GM06990 (cell line): ENCODE measurements around the gene NR0B1.

ENCODE experiments used
- DNase-seq: peaks from one replicate; pipeline ENCODE4 v3.0.0-alpha.2; 2011; ENCODE audit not compliant: insufficient read length; ENCODE audit errors: extremely low read depth
- H3K27me3 ChIP-seq: replicated peaks from 2 replicates; pipeline ENCODE4 v1.6.0; 2011; ENCODE audit warnings: low read length; ENCODE audit not compliant: control insufficient read depth, insufficient read depth
- H3K36me3 ChIP-seq: 2 replicates; pipeline ENCODE4 v1.5.1; 2011; ENCODE audit warnings: low read length; ENCODE audit not compliant: control insufficient read depth, insufficient read depth
- H3K4me3 ChIP-seq: replicated peaks from 2 replicates; pipeline ENCODE4 v1.5.1; 2011; ENCODE audit warnings: low read depth, mild to moderate bottlenecking, control low read depth, low read length
- TF ChIP-seq, protein P1 (sequence below): IDR thresholded peaks from 2 replicates; pipeline ENCODE4 v1.5.1; 2011; ENCODE audit warnings: low read length, control low read depth, mild to moderate bottlenecking, inconsistent platforms; ENCODE audit not compliant: insufficient read depth, poor library complexity, severe bottlenecking

Gene NR0B1

DNA sequence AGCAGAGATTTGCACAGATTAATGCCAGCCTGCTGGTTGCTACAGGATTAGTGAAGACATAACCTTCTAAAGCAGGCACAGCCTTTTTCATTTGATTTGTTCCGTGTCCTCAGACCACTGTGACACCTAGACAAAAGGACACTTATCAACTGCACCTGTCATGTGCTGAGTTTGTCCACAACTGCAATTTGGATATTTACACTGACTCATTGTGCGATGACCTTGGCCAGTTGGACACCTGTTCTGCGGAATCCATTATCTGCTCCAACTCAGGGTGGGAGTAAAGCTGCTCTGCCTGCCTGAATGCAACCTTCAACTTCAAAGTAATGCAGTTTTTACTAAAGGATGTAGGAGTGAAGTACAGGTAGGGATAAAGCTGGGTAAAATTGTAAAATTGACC lies 4.1 kb upstream of the NR0B1 start:
- no peak overlapping the region for H3K4me3 ChIP-seq
- DNase-seq, result no peak
- TF ChIP-seq, protein P1, sequence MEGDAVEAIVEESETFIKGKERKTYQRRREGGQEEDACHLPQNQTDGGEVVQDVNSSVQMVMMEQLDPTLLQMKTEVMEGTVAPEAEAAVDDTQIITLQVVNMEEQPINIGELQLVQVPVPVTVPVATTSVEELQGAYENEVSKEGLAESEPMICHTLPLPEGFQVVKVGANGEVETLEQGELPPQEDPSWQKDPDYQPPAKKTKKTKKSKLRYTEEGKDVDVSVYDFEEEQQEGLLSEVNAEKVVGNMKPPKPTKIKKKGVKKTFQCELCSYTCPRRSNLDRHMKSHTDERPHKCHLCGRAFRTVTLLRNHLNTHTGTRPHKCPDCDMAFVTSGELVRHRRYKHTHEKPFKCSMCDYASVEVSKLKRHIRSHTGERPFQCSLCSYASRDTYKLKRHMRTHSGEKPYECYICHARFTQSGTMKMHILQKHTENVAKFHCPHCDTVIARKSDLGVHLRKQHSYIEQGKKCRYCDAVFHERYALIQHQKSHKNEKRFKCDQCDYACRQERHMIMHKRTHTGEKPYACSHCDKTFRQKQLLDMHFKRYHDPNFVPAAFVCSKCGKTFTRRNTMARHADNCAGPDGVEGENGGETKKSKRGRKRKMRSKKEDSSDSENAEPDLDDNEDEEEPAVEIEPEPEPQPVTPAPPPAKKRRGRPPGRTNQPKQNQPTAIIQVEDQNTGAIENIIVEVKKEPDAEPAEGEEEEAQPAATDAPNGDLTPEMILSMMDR, result no peak

DNA sequence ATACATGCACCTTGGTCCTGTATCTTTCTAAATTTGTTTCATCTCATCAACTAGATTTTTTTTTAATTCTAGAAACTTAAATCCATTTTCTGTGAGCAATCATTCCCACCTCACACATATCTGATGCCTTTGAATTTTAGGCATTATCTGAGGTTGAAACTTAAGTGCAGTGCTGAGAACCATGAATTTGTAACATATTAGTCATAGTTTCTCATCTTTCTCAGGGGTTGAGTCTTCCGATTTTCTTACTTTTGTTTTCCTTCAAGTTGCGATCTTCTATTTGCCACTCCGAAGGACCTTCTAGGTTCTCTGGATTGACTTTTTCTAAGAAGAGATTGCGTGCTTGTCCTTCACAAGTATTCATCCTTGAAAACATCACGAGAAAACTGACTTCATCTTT lies 3.7 kb upstream of the NR0B1 start:
- TF ChIP-seq, protein P1, result no peak
- Histone ChIP-seq H3K27me3 (no peaks in the 10 kb centered on the region; the same call in 1 of the 2 replicates), H3K36me3 (no peaks in the 10 kb centered on the region), H3K4me3 (no peak overlapping the region)
- no peak for DNase-seq

More for the DNA sequence above, 4.1 kb upstream of the NR0B1 start:
- H3K27me3 ChIP-seq, result no peaks in the 10 kb centered on the region; the same call in 1 of the 2 replicates
- no peaks in the 10 kb centered on the region for H3K36me3 ChIP-seq

DNA sequence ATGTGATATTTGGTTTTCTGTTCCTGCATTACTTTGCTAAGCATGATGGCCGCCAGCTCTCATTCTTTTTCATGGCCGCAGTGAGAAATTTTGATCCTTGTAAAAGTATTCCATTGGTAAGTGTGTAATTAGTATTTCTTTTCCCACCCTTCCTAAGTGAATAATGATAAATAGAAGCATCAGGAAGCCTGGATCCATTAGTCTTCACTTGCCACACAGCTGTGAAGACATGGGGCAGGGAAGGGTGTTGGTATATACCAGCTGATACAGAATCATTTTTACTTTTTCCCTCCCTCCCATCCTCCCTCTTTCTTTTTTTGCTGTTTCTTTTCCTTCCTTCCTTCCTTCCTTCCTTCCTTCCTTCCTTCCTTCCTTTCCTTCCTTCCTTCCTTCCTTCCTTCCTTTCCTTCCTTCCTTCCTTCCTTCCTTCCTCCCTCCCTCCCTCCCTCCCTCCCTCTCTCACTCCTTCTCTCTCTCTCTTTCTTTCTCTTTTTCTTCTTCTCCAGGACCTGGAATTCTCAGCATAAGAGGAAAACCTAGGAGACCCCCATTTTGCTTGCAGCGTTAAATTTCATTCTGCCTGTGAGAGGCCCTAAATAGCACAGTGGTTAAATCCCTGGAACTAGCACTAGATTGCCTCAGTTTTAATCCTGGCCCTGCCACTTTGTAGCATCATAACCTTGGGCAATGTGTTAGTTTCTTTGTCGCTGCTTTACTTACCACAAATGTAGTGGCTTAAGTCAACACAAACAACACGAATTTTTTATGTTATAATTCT lies 1.4 kb upstream of the NR0B1 start:
- TF ChIP-seq, protein P1, result no peak
- Histone ChIP-seq H3K36me3 (no peaks in the 10 kb centered on the region), H3K27me3 (no peaks in the 10 kb centered on the region; the same call in 1 of the 2 replicates)

DNA sequence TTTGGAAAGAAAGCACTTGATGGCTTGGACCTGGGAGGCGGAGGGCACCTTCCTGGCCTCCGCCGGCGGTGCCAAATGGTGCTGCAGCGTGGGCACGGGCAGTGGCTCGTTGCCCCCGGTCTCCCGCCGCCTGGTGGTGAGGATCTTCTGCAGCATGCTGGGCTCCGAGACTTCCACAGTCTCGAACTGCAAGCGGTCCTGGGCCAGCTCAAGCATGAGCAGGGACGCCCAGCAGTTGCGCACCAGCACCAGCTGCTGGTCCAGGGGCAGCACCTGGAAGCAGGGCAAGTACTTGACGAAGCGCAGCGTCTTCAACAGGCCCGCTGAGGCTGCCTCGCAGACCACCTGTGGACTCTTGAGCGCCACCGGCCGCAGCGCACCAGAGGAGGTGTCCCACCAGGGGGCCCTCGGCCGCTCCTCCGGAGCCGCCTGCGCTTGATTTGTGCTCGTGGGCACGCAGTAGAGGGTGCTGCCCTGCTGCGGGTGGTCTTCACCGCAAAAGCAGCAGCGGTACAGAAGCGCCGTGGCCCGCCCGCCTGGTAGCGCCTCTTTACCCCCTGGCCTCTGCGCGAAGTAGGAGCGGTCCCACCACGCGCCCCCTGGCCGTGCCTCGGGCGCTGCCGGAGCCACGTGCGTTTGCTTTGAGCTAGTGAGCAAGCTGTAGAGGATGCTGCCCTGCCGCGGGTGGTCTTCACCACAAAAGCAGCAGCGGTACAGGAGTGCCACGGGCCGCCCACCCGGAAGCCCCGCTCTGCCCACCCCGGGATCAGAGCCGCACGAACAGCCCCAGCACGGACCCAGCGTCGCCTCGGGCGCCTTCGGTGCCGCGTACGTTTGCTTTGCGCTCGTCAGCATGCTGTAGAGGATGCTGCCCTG lies 689 bp downstream of the NR0B1 start:
- Histone ChIP-seq H3K4me3 (no peak overlapping the region), H3K36me3 (no peaks in the 10 kb centered on the region), H3K27me3 (no peaks in the 10 kb centered on the region; the same call in 1 of the 2 replicates)
- no peak for DNase-seq
- TF ChIP-seq, protein P1, result peak; percentile 17

More for the DNA sequence above, 1.4 kb upstream of the NR0B1 start:
- DNase-seq, result no peak
- no peak overlapping the region for H3K4me3 ChIP-seq

DNA sequence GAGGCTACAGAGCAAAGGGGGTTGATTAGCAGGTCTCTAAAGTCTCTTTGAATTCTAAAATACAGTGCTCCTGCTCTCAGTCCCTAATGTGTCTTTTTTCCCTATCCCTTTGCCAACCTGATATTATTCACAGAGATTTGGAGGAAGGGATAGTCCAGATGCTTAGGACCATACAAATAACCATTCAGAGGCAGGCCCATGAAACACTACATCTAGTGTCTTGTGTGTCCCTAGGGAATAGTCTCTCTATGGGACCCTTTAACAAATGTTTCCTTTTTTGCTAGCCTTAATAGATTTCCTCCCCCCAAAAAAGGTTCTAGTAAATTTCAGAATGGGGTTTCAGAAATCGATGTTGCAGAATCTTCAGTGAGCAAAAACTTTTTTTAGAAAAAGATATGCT lies 1.7 kb downstream of the NR0B1 start:
- TF ChIP-seq, protein P1, result no peak
- DNase-seq, result no peak
- no peaks in the 10 kb centered on the region; the same call in 1 of the 2 replicates for H3K27me3 ChIP-seq
- H3K36me3 ChIP-seq, result no peaks in the 10 kb centered on the region
- no peak overlapping the region for H3K4me3 ChIP-seq
